H9 (cell line): ENCODE data around the gene CD3G. TPM values are rescaled to one million over a fixed set of nuclear protein-coding genes. Genes with fewer than 3 reads are reported as not detected.

ENCODE experiments used
- DNase-seq: peaks from one replicate; pipeline ENCODE4 v3.0.0-alpha.2; 2017
- H2AFZ ChIP-seq: one replicate; pipeline ENCODE4 v1.6.1; 2013; ENCODE audit warnings: mild to moderate bottlenecking, low read length, control low read depth, moderate library complexity
- H2AK5ac ChIP-seq: 2 replicates; pipeline ENCODE4 v1.6.1; 2013; ENCODE audit warnings: low read length, control low read depth, mixed read lengths; ENCODE audit not compliant: insufficient read length
- H2BK120ac ChIP-seq: one replicate; pipeline ENCODE4 v1.6.1; 2013; ENCODE audit warnings: low read depth, mild to moderate bottlenecking, low read length, control low read depth, inconsistent platforms; ENCODE audit not compliant: poor library complexity, severe bottlenecking
- H2BK12ac ChIP-seq: 2 replicates; pipeline ENCODE4 v1.6.1; 2013; ENCODE audit warnings: low read length, control low read depth, mixed read lengths, low read depth; ENCODE audit not compliant: insufficient read length
- H2BK15ac ChIP-seq: 2 replicates; pipeline ENCODE4 v1.6.1; 2013; ENCODE audit warnings: low read depth, low read length, control low read depth
- H2BK20ac ChIP-seq: one replicate; pipeline ENCODE4 v1.6.1; 2013; ENCODE audit warnings: low read depth, mild to moderate bottlenecking, low read length, control low read depth, inconsistent platforms; ENCODE audit not compliant: poor library complexity, severe bottlenecking
- H2BK5ac ChIP-seq: 2 replicates; pipeline ENCODE4 v1.6.1; 2013; ENCODE audit warnings: low read length, control low read depth, mixed read lengths; ENCODE audit not compliant: insufficient read length
- H3K14ac ChIP-seq: 2 replicates; pipeline ENCODE4 v1.6.1; 2013; ENCODE audit warnings: low read length, control low read depth; ENCODE audit not compliant: insufficient read depth
- H3K18ac ChIP-seq: 2 replicates; pipeline ENCODE4 v1.6.1; 2013; ENCODE audit warnings: low read depth, mild to moderate bottlenecking, mixed read lengths, low read length, control low read depth; ENCODE audit not compliant: insufficient read length
- H3K23ac ChIP-seq: 2 replicates; pipeline ENCODE4 v1.6.1; 2013; ENCODE audit warnings: low read length, control low read depth, mixed read lengths, low read depth; ENCODE audit not compliant: insufficient read length
- H3K23me2 ChIP-seq: 2 replicates; pipeline ENCODE4 v1.6.1; 2013; ENCODE audit warnings: low read depth, mild to moderate bottlenecking, mixed read lengths, low read length, control low read depth; ENCODE audit not compliant: insufficient read length, poor library complexity, severe bottlenecking
- H3K27ac ChIP-seq: 2 replicates; pipeline ENCODE4 v1.5.1; 2013; ENCODE audit warnings: low read length, control low read depth, mixed read lengths, low read depth; ENCODE audit not compliant: insufficient read length
- H3K27me3 ChIP-seq: 2 replicates; pipeline ENCODE4 v1.6.1; 2013; ENCODE audit warnings: low read length, control low read depth, inconsistent platforms; ENCODE audit not compliant: insufficient read depth
- H3K4ac ChIP-seq: 2 replicates; pipeline ENCODE4 v1.6.1; 2013; ENCODE audit warnings: low read depth, mild to moderate bottlenecking, control low read depth, inconsistent platforms, low read length, moderate library complexity
- H3K4me1 ChIP-seq: 2 replicates; pipeline ENCODE4 v1.6.1; 2013; ENCODE audit warnings: low read length, control low read depth, inconsistent platforms; ENCODE audit not compliant: insufficient read depth
- H3K4me2 ChIP-seq: 2 replicates; pipeline ENCODE4 v1.6.1; 2013; ENCODE audit warnings: low read length, control low read depth, mixed read lengths; ENCODE audit not compliant: insufficient read length, insufficient read depth
- H3K56ac ChIP-seq: 2 replicates; pipeline ENCODE4 v1.6.1; 2013; ENCODE audit warnings: low read depth, mild to moderate bottlenecking, mixed read lengths, low read length, control low read depth; ENCODE audit not compliant: insufficient read length
- H3K79me1 ChIP-seq: 2 replicates; pipeline ENCODE4 v1.6.1; 2013; ENCODE audit warnings: low read depth, mild to moderate bottlenecking, moderate library complexity, low read length, control low read depth, inconsistent platforms; ENCODE audit not compliant: insufficient read depth, poor library complexity, severe bottlenecking
- H3K79me2 ChIP-seq: 2 replicates; pipeline ENCODE4 v1.6.1; 2013; ENCODE audit warnings: low read length, control low read depth, inconsistent platforms; ENCODE audit not compliant: insufficient read depth
- H3K9ac ChIP-seq: 2 replicates; pipeline ENCODE4 v1.6.1; 2013; ENCODE audit warnings: low read length, control low read depth, mixed read lengths; ENCODE audit not compliant: insufficient read length; ENCODE audit errors: extremely low read depth
- H3K9me3 ChIP-seq: one replicate; pipeline ENCODE4 v1.6.1; 2013; ENCODE audit warnings: low read depth, low read length, inconsistent platforms; ENCODE audit not compliant: control insufficient read depth
- H3T11ph ChIP-seq: one replicate; pipeline ENCODE4 v1.6.1; 2013; ENCODE audit warnings: mild to moderate bottlenecking, low read length, control low read depth, inconsistent platforms
- H4K20me1 ChIP-seq: one replicate; pipeline ENCODE4 v1.6.1; 2013; ENCODE audit not compliant: control insufficient read depth, insufficient read length, insufficient read depth
- H4K5ac ChIP-seq: 2 replicates; pipeline ENCODE4 v1.6.1; 2013; ENCODE audit warnings: low read depth, mild to moderate bottlenecking, mixed read lengths, low read length, control low read depth; ENCODE audit not compliant: insufficient read length
- H4K8ac ChIP-seq: replicated peaks from 2 replicates; pipeline ENCODE4 v1.6.1; 2013; ENCODE audit warnings: low read length, control low read depth, mixed read lengths, low read depth; ENCODE audit not compliant: insufficient read length
- H4K91ac ChIP-seq: 2 replicates; pipeline ENCODE4 v1.6.1; 2013; ENCODE audit warnings: low read depth, mild to moderate bottlenecking, moderate library complexity, mixed read lengths, low read length, control low read depth; ENCODE audit not compliant: insufficient read length
- H3K27ac Mint-ChIP-seq, 3 experiments: 2 replicates in 2 of 3; 3 replicates in 1 of 3; pipeline ENCODE4 v1.8.0; 2020 to 2021; ENCODE audit warnings: mixed read lengths in 3 of 3, mild to moderate bottlenecking in 1 of 3, moderate library complexity in 1 of 3
- H3K27me3 Mint-ChIP-seq: 2 replicates; pipeline ENCODE4 v1.8.0; 2021; ENCODE audit warnings: low read depth, mild to moderate bottlenecking, moderate library complexity, mixed read lengths
- H3K36me3 Mint-ChIP-seq, 3 experiments: 2 replicates in 2 of 3; 3 replicates in 1 of 3; pipeline ENCODE4 v1.8.0; 2020 to 2021; ENCODE audit warnings: low read depth in 3 of 3, mixed read lengths in 3 of 3; ENCODE audit not compliant: insufficient read depth in 1 of 3
- H3K4me1 Mint-ChIP-seq, 2 experiments: 2 replicates each; pipeline ENCODE4 v1.8.0; 2020; ENCODE audit warnings: mixed read lengths in 2 of 2
- H3K4me3 Mint-ChIP-seq, 2 experiments: 2 replicates in 1 of 2; 3 replicates in 1 of 2; pipeline ENCODE4 v1.8.0; 2020 to 2021; ENCODE audit warnings: mild to moderate bottlenecking in 2 of 2, mixed read lengths in 2 of 2, moderate library complexity in 1 of 2
- H3K9me3 Mint-ChIP-seq, 2 experiments: 2 replicates in 1 of 2; 3 replicates in 1 of 2; pipeline ENCODE4 v1.8.0; 2020; ENCODE audit warnings: mild to moderate bottlenecking in 2 of 2, mixed read lengths in 2 of 2, moderate library complexity in 1 of 2
- total RNA-seq: library from RNA; stranded (reverse); gene quantifications from 2 replicates; pipeline ENCODE4 v1.2.1, GENCODE V29; 2021
- TF ChIP-seq, protein P1 (sequence below): fragments of 200-600 bp; sonication (generic); conservative IDR thresholded peaks from 3 replicates; pipeline ENCODE4 v1.8.0; 2021; ENCODE audit warnings: antibody characterized with exemption, mild to moderate bottlenecking

CD3G gene
- total RNA-seq, 1 experiment from 2014 or later, result not detected

DNA sequence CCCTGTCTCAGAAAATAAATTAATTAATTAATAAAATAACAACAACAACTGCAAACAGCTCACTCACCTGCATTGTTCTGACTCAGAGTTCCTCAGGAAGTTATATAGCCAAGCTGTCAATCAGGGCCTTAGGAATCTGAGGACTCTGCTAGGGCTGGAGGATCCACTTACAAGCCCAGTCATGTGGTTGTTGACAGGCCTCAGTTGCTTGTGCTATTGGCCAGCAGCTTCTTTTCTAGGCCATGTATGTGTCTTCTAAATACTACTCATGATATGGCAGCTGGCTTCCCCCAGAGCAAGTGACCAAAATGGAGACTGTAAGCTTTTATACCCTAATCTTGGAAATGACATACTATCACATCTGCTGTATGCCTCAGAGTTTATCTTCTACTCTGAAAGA lies 36.4 kb downstream of the CD3G start:
- Histone ChIP-seq H2AK5ac (no peak overlapping the region), H3K79me2 (no peaks in the 10 kb centered on the region), H3T11ph (no peak overlapping the region), H3K18ac (no peak overlapping the region), H3K9ac (no peak overlapping the region), H2BK120ac (no peak overlapping the region), H3K23me2 (no peaks in the 10 kb centered on the region), H3K4me1 (no peaks in the 10 kb centered on the region), H3K79me1 (no peaks in the 10 kb centered on the region), H4K5ac (no peak overlapping the region), H3K14ac (no peak overlapping the region), H2BK15ac (no peak overlapping the region), H3K4ac (no peak overlapping the region), H3K23ac (no peak overlapping the region), H3K27ac (no peak overlapping the region), H2AFZ (no peak overlapping the region), H2BK5ac (no peak overlapping the region), H3K4me2 (no peak overlapping the region), H2BK12ac (no peak overlapping the region), H4K91ac (no peak overlapping the region), H3K27me3 (no peaks in the 10 kb centered on the region), H3K9me3 (no peaks in the 10 kb centered on the region), H4K8ac (no peak overlapping the region), H3K56ac (no peak overlapping the region), H4K20me1 (no peaks in the 10 kb centered on the region), H2BK20ac (no peak overlapping the region)
- no peak for DNase-seq
- H3K36me3 Mint-ChIP-seq, result peaks cover 6 to 76% (median 40%) of the 10 kb centered on the region in 3 experiments
- TF ChIP-seq, protein P1, sequence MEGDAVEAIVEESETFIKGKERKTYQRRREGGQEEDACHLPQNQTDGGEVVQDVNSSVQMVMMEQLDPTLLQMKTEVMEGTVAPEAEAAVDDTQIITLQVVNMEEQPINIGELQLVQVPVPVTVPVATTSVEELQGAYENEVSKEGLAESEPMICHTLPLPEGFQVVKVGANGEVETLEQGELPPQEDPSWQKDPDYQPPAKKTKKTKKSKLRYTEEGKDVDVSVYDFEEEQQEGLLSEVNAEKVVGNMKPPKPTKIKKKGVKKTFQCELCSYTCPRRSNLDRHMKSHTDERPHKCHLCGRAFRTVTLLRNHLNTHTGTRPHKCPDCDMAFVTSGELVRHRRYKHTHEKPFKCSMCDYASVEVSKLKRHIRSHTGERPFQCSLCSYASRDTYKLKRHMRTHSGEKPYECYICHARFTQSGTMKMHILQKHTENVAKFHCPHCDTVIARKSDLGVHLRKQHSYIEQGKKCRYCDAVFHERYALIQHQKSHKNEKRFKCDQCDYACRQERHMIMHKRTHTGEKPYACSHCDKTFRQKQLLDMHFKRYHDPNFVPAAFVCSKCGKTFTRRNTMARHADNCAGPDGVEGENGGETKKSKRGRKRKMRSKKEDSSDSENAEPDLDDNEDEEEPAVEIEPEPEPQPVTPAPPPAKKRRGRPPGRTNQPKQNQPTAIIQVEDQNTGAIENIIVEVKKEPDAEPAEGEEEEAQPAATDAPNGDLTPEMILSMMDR, result no peak
- no peaks in the 10 kb centered on the region for H3K9me3 Mint-ChIP-seq
- no peak overlapping the region for H3K27ac Mint-ChIP-seq
- no peaks in the 10 kb centered on the region for H3K27me3 Mint-ChIP-seq
- H3K4me3 Mint-ChIP-seq, result no peak overlapping the region
- H3K4me1 Mint-ChIP-seq, result no peaks in the 10 kb centered on the region
